Sigmoid colon (tissue), 4 donors: ENCODE measurements around the gene ZBTB8B.

Source experiments
- CTCF ChIP-seq, 4 experiments: fragments of 450-650 bp in 3 of 4; fragments of 200-600 bp in 1 of 4; IDR thresholded peaks; one replicate each; pipeline ENCODE4 v1.5.1; 2016 to 2019; ENCODE audit warnings: antibody characterized with exemption in 4 of 4, mild to moderate bottlenecking in 3 of 4, moderate library complexity in 2 of 4
- EP300 ChIP-seq, 4 donors: sonication (generic); formaldehyde crosslinking; IDR thresholded peaks; one replicate each; pipeline ENCODE4 v1.6.1; 2017; ENCODE audit warnings: antibody characterized with exemption in 4 of 4
- POLR2A ChIP-seq, 2 donors: fragments of 450-650 bp; IDR thresholded peaks; one replicate each; pipeline ENCODE4 v1.6.1; 2016; ENCODE audit warnings: antibody characterized with exemption in 2 of 2, mild to moderate bottlenecking in 2 of 2, moderate library complexity in 2 of 2
- POLR2AphosphoS5 ChIP-seq, 4 donors: sonication (generic); formaldehyde crosslinking; IDR thresholded peaks; one replicate each; pipeline ENCODE4 v1.6.1; 2017; ENCODE audit warnings: antibody characterized with exemption in 4 of 4

- TF ChIP-seq POLR2A (IDR thresholded peaks at IDR 0.05) (no peak), POLR2AphosphoS5 (IDR thresholded peaks at IDR 0.05) (no peak), CTCF (IDR thresholded peaks at IDR 0.05) (no peak), EP300 (IDR thresholded peaks at IDR 0.05) (no peak)
Observed at GRCh38 chr1:32466761-32467160, 1.9 kb downstream of the ZBTB8B start.
